GM23248 (cell line): ENCODE measurements around the gene LRRC45. TPM values are rescaled to one million over a fixed set of nuclear protein-coding genes. Genes with fewer than 3 reads are reported as not detected.

Experiments used
- DNase-seq: peaks from one replicate; pipeline ENCODE4 v3.0.0-alpha.2; 2015
- H2AFZ ChIP-seq: fragments of 200-600 bp; sonication (generic); 2 replicates; pipeline ENCODE4 v1.6.1; 2016; ENCODE audit warnings: antibody characterized with exemption
- H3F3A ChIP-seq: fragments of 200-600 bp; sonication (generic); 2 replicates; pipeline ENCODE4 v1.6.1; 2016; ENCODE audit warnings: mild to moderate bottlenecking, antibody characterized with exemption, mixed run types; ENCODE audit not compliant: insufficient read depth
- H3K27ac ChIP-seq: fragments of 200-600 bp; sonication (generic); 2 replicates; pipeline ENCODE4 v1.5.1; 2016; ENCODE audit warnings: mild to moderate bottlenecking
- H3K27me3 ChIP-seq: fragments of 200-600 bp; sonication (generic); replicated peaks from 2 replicates; pipeline ENCODE4 v1.6.1; 2016; ENCODE audit warnings: mild to moderate bottlenecking; ENCODE audit not compliant: insufficient read depth
- H3K36me3 ChIP-seq: fragments of 200-600 bp; sonication (generic); 2 replicates; pipeline ENCODE4 v1.6.1; 2016; ENCODE audit warnings: low read depth, mild to moderate bottlenecking
- H3K4me1 ChIP-seq: fragments of 200-600 bp; sonication (generic); 2 replicates; pipeline ENCODE4 v1.6.1; 2016; ENCODE audit warnings: mild to moderate bottlenecking; ENCODE audit not compliant: insufficient read depth
- H3K4me2 ChIP-seq: fragments of 200-600 bp; sonication (generic); one replicate; pipeline ENCODE4 v1.6.1; 2016; ENCODE audit warnings: mild to moderate bottlenecking; ENCODE audit not compliant: unreplicated experiment
- H3K4me3 ChIP-seq: fragments of 200-600 bp; sonication (generic); 2 replicates; pipeline ENCODE4 v1.5.1; 2016; ENCODE audit warnings: mild to moderate bottlenecking
- H3K79me2 ChIP-seq: fragments of 200-600 bp; sonication (generic); 2 replicates; pipeline ENCODE4 v1.6.1; 2016; ENCODE audit warnings: mild to moderate bottlenecking; ENCODE audit not compliant: insufficient read depth
- H3K9ac ChIP-seq: fragments of 200-600 bp; sonication (generic); 2 replicates; pipeline ENCODE4 v1.6.1; 2016; ENCODE audit warnings: mild to moderate bottlenecking
- H3K9me2 ChIP-seq: fragments of 200-600 bp; sonication (generic); 2 replicates; pipeline ENCODE4 v1.6.1; 2016; ENCODE audit warnings: mixed run types, mild to moderate bottlenecking, moderate library complexity; ENCODE audit not compliant: insufficient read depth
- H3K9me3 ChIP-seq: fragments of 200-600 bp; sonication (generic); one replicate; pipeline ENCODE4 v1.6.1; 2017; ENCODE audit warnings: low read depth
- H4K20me1 ChIP-seq: fragments of 200-600 bp; sonication (generic); 2 replicates; pipeline ENCODE4 v1.6.0; 2016; ENCODE audit not compliant: insufficient read depth
- EZH2 ChIP-seq: fragments of 200-600 bp; sonication (generic); IDR thresholded peaks from 2 replicates; pipeline ENCODE4 v1.6.1; 2018; ENCODE audit warnings: antibody characterized with exemption, mild to moderate bottlenecking; ENCODE audit not compliant: insufficient read depth, poor library complexity, severe bottlenecking
- EZH2phosphoT487 ChIP-seq: fragments of 200-600 bp; sonication (generic); IDR thresholded peaks from 2 replicates; pipeline ENCODE4 v1.6.1; 2018; ENCODE audit warnings: antibody characterized with exemption, moderate library complexity, mild to moderate bottlenecking, low read depth; ENCODE audit not compliant: insufficient read depth
- WGBS, 2 experiments: methylation state at CpG; one replicate each; pipeline ENCODE4 v1.1.6; 2015 to 2017; ENCODE audit warnings: low lambda C conversion rate in 2 of 2, low coverage in 1 of 2; ENCODE audit errors: missing lambda C conversion rate in 2 of 2; 5-methylcytosine and 5-hydroxymethylcytosine counted together
- in situ Hi-C: fragments of 300-500 bp; cut with MboI; formaldehyde crosslinking; loops from 2 replicates; pipeline ENCODE4 v1.15.0; 2020
- polyA plus RNA-seq: library from polyadenylated mRNA; unstranded; fragments of >200 nt; fragmentation: Nextera tagmentation; extraction: Ambion mirVana; gene quantifications from 2 replicates; pipeline ENCODE4 v1.2.1, GENCODE V29; 2016
- total RNA-seq: library from RNA; depleted of rRNA; stranded (reverse); fragments of >200 nt; shearing (Covaris generic); gene quantifications from 2 replicates; pipeline ENCODE4 v1.2.3, GENCODE V29; 2014

Gene LRRC45
- total and polyA plus RNA-seq, 2 experiments from 2014 or later = 4.5 to 14.8 TPM

GRCh38 chr17:82062076-82062983 lies 39.2 kb downstream of the LRRC45 start:
- Histone ChIP-seq H3K36me3 (no peaks in the 10 kb centered on the region), H3K4me2 (no peak overlapping the region), H3K9me2 (no peaks in the 10 kb centered on the region), H3K27ac (no peak overlapping the region), H3K9me3 (no peaks in the 10 kb centered on the region), H3K4me3 (no peak overlapping the region), H4K20me1 (no peaks in the 10 kb centered on the region), H3F3A (no peaks in the 10 kb centered on the region), H2AFZ (no peak overlapping the region), H3K9ac (no peak overlapping the region), H3K79me2 (peaks cover 38% of the 10 kb centered on the region), H3K4me1 (peaks cover 3% of the 10 kb centered on the region; the same call in 1 of the 2 replicates), H3K27me3 (no peaks in the 10 kb centered on the region)
- 81 to 86% methylated on average over 23 to 24 of the region's 24 CpGs for WGBS, 2 experiments
- TF ChIP-seq EZH2phosphoT487 = no peak
- TF ChIP-seq EZH2 = no peak
- in situ Hi-C loops = no loop called here
- no peak for DNase-seq

- H3K27ac ChIP-seq = no peak overlapping the region
- no peaks in the 10 kb centered on the region for H4K20me1 ChIP-seq
- H3K4me3 ChIP-seq = no peak overlapping the region
- peaks cover 3% of the 10 kb centered on the region; the same call in 1 of the 2 replicates for H3K4me1 ChIP-seq
- no peaks in the 10 kb centered on the region for H3K9me2 ChIP-seq
- DNase-seq = no peak
- H3K9ac ChIP-seq = no peak overlapping the region
- no peak for TF ChIP-seq EZH2
- no peak for TF ChIP-seq EZH2phosphoT487
- no peak overlapping the region for H3K4me2 ChIP-seq
- in situ Hi-C loops = no loop called here
- peaks cover 38% of the 10 kb centered on the region for H3K79me2 ChIP-seq
- no peaks in the 10 kb centered on the region for H3F3A ChIP-seq
- 88 to 92% methylated on average over 9 of the region's 9 CpGs for WGBS, 2 experiments
- no peaks in the 10 kb centered on the region for H3K9me3 ChIP-seq
- H3K27me3 ChIP-seq = no peaks in the 10 kb centered on the region
- H3K36me3 ChIP-seq = no peaks in the 10 kb centered on the region
- no peak overlapping the region for H2AFZ ChIP-seq
Observed at GRCh38 chr17:82062984-82063368, 39.9 kb downstream of the LRRC45 start.

DNA sequence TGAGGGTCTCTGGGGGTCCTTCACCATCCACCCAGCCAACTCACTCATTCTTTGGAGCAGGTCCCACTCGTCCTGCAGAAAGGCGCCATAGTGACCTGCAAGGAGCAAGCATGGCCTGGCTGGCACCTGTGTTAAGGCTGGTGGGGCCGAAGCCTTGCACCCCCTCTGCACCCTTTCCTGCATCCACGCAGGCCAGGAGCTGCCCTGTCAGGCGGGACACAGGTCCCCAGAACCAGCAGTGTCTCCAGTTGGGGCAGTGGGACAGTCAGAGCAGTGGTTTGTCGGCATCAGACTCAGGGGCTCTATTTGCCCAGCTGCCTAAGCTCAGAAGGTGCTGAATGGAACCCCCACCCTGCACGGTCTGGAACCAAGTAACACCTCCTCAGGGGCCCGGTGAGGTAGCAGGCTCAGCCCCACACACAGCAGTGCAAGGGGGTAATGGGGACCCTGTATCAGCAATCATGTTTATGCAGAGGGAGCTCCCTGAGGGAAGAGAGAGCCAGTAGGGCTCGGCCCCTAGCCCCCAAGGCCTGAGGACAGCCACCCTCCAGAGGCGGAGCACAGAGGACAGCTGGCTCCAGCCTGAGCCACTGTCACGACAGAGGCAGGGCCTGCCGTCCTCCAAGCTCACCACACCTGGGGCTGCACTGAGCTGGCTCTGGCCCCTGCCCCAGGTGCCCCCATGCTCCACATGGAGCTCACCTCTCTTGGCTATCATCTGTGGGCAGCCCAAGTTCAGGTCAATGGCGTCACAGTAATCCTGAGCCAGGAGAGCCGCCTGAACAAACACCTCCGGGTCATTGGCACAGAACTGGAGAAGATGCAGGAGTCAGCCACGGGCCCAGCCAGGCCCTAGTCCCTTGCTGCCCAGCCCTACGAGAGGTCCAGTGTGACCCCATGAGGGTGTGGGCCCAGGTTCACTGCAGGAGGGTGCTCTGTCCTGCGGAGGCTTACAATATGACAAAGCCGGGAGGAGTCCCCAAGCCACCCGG lies 40.6 kb downstream of the LRRC45 start:
- Histone ChIP-seq H3K4me3 (peak overlapping the region; percentile 96), H3K4me1 (peaks cover 3% of the 10 kb centered on the region; the same call in 1 of the 2 replicates), H2AFZ (no peak overlapping the region), H3F3A (no peaks in the 10 kb centered on the region), H4K20me1 (no peaks in the 10 kb centered on the region), H3K36me3 (no peaks in the 10 kb centered on the region), H3K4me2 (peak overlapping the region; percentile 72), H3K27me3 (no peaks in the 10 kb centered on the region), H3K79me2 (peaks cover 38% of the 10 kb centered on the region), H3K27ac (no peak overlapping the region), H3K9me3 (no peaks in the 10 kb centered on the region), H3K9me2 (no peaks in the 10 kb centered on the region), H3K9ac (peak overlapping the region; percentile 89)
- DNase-seq = no peak
- WGBS, 2 experiments = 81 to 82% methylated on average over 20 of the region's 20 CpGs
- in situ Hi-C loops = no loop called here
- TF ChIP-seq EZH2 (no peak), EZH2phosphoT487 (no peak)
